ENCODE results near the gene DHX9.

DNA sequence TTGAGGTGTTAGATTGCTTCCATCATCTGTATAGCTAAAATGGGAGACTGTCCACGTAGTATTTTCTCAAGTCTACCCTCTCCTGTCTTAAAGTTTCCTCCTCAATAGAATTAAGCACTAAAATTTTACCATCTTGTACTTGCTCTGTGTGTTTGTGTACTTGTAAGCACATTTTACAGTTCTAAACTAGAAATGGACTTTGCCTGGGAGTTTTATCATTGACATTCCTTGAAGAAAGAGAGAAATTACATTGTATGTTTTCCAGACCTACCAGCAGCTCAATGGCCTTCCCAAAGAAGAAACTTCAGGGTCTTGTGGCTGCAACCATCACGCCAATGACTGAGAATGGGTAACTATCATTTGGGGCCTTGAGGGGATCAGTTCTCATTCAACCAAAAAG, 45.1 kb upstream of the DHX9 start:
- TF ChIP-seq EZH2 (IDR thresholded peaks at IDR 0.05; ENCODE audit: low read length, missing control alignments): no peak
- TF ChIP-seq, protein P1, sequence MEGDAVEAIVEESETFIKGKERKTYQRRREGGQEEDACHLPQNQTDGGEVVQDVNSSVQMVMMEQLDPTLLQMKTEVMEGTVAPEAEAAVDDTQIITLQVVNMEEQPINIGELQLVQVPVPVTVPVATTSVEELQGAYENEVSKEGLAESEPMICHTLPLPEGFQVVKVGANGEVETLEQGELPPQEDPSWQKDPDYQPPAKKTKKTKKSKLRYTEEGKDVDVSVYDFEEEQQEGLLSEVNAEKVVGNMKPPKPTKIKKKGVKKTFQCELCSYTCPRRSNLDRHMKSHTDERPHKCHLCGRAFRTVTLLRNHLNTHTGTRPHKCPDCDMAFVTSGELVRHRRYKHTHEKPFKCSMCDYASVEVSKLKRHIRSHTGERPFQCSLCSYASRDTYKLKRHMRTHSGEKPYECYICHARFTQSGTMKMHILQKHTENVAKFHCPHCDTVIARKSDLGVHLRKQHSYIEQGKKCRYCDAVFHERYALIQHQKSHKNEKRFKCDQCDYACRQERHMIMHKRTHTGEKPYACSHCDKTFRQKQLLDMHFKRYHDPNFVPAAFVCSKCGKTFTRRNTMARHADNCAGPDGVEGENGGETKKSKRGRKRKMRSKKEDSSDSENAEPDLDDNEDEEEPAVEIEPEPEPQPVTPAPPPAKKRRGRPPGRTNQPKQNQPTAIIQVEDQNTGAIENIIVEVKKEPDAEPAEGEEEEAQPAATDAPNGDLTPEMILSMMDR (conservative IDR thresholded peaks at IDR 0.05 in 1 of 2, IDR thresholded peaks at IDR 0.05 in 1 of 2; ENCODE audit: low read depth in 1 of 2, low read length in 2 of 2): no peak
